Memory B cell (primary cell): ENCODE measurements around the gene TTK.
"Not testable (repeated sequence)": the region's sequence is repeated elsewhere in the genome, so short reads cannot be mapped to it uniquely, and the experiment has no call there.

Experiments used
- ATAC-seq: fragments of 150-1000 bp; cut with Tn5 transposase; 2 replicates; pipeline ENCODE4 v1.10.0; 2021; ENCODE audit warnings: low read depth, mild to moderate bottlenecking, moderate library complexity
- DNase-seq, 2 donors: peaks; one replicate each; pipeline ENCODE4 v3.0.0; 2022; ENCODE audit warnings: low spot score in 2 of 2
- H3K27ac Mint-ChIP-seq: one replicate; pipeline ENCODE4 v1.8.0; 2022; ENCODE audit warnings: mild to moderate bottlenecking, moderate library complexity, mixed read lengths
- H3K27me3 Mint-ChIP-seq: one replicate; pipeline ENCODE4 v1.8.0; 2022; ENCODE audit warnings: mixed read lengths
- H3K36me3 Mint-ChIP-seq: one replicate; pipeline ENCODE4 v1.8.0; 2022; ENCODE audit warnings: mild to moderate bottlenecking, mixed read lengths
- H3K4me1 Mint-ChIP-seq: one replicate; pipeline ENCODE4 v1.8.0; 2022; ENCODE audit warnings: mixed read lengths
- H3K4me3 Mint-ChIP-seq: one replicate; pipeline ENCODE4 v1.8.0; 2022; ENCODE audit warnings: mild to moderate bottlenecking, moderate library complexity, mixed read lengths
- H3K9me3 Mint-ChIP-seq: one replicate; pipeline ENCODE4 v1.8.0; 2022; ENCODE audit warnings: mixed read lengths

The TTK gene

GRCh38 chr6:80003826-80004172 lies 650 bp upstream of the TTK start:
- ATAC-seq (peak; percentile 6), DNase-seq (peak; percentile 11 to 21)
- H3K9me3 Mint-ChIP-seq, result no peaks in the 10 kb centered on the region
- peaks cover 3% of the 10 kb centered on the region for H3K27me3 Mint-ChIP-seq
- H3K4me3 Mint-ChIP-seq, result peak overlapping the region; percentile 93
- H3K36me3 Mint-ChIP-seq, result no peaks in the 10 kb centered on the region
- peak overlapping the region; percentile 10 for H3K27ac Mint-ChIP-seq
- H3K4me1 Mint-ChIP-seq, result peaks cover 10% of the 10 kb centered on the region

GRCh38 chr6:80005406-80005805 lies 957 bp downstream of the TTK start:
- H3K27ac Mint-ChIP-seq, result no peak overlapping the region
- DNase-seq (no peak), ATAC-seq (no peak)
- peaks cover 3% of the 10 kb centered on the region for H3K27me3 Mint-ChIP-seq
- H3K36me3 Mint-ChIP-seq, result no peaks in the 10 kb centered on the region
- no peaks in the 10 kb centered on the region for H3K9me3 Mint-ChIP-seq
- H3K4me3 Mint-ChIP-seq, result peak overlapping the region; percentile 93
- peaks cover 10% of the 10 kb centered on the region for H3K4me1 Mint-ChIP-seq

- ATAC-seq (no peak), DNase-seq (no peak)
- Mint-ChIP-seq H3K4me3 (no peak overlapping the region), H3K36me3 (no peaks in the 10 kb centered on the region), H3K4me1 (peaks cover 10% of the 10 kb centered on the region), H3K9me3 (no peaks in the 10 kb centered on the region), H3K27ac (no peak overlapping the region), H3K27me3 (no peaks in the 10 kb centered on the region)
These were observed 2.1 kb downstream of the TTK start for GRCh38 chr6:80006541-80006940.

- H3K27ac Mint-ChIP-seq, result no peak overlapping the region
- peaks cover 5% of the 10 kb centered on the region for H3K4me1 Mint-ChIP-seq
- no peak for ATAC-seq
- no peaks in the 10 kb centered on the region for H3K36me3 Mint-ChIP-seq
- DNase-seq, result no peak
- no peak overlapping the region for H3K4me3 Mint-ChIP-seq
- no peaks in the 10 kb centered on the region for H3K9me3 Mint-ChIP-seq
- H3K27me3 Mint-ChIP-seq, result no peaks in the 10 kb centered on the region
These were observed 5.1 kb downstream of the TTK start for GRCh38 chr6:80009531-80009930.

GRCh38 chr6:80010288-80010687 lies 5.8 kb downstream of the TTK start:
- no peak for ATAC-seq
- H3K4me3 Mint-ChIP-seq, result no peak overlapping the region
- no peaks in the 10 kb centered on the region for H3K27me3 Mint-ChIP-seq
- H3K36me3 Mint-ChIP-seq, result no peaks in the 10 kb centered on the region
- H3K27ac Mint-ChIP-seq, result no peak overlapping the region
- no peaks in the 10 kb centered on the region for H3K4me1 Mint-ChIP-seq
- no peak for DNase-seq
- H3K9me3 Mint-ChIP-seq, result no peaks in the 10 kb centered on the region

- Mint-ChIP-seq H3K4me1 (no peaks in the 10 kb centered on the region), H3K27ac (no peak overlapping the region), H3K9me3 (no peaks in the 10 kb centered on the region), H3K4me3 (no peak overlapping the region), H3K36me3 (no peaks in the 10 kb centered on the region), H3K27me3 (no peaks in the 10 kb centered on the region)
- no peak for ATAC-seq
- DNase-seq, result no peak
These were observed 11.5 kb downstream of the TTK start for GRCh38 chr6:80015839-80016435.

- H3K27me3 Mint-ChIP-seq, result no peaks in the 10 kb centered on the region
- DNase-seq (no peak), ATAC-seq (no peak)
- H3K27ac Mint-ChIP-seq, result no peak overlapping the region
- H3K9me3 Mint-ChIP-seq, result no peaks in the 10 kb centered on the region
- no peaks in the 10 kb centered on the region for H3K36me3 Mint-ChIP-seq
- no peak overlapping the region for H3K4me3 Mint-ChIP-seq
- H3K4me1 Mint-ChIP-seq, result peaks cover 3% of the 10 kb centered on the region
These were observed 16.1 kb downstream of the TTK start for GRCh38 chr6:80020381-80021120.

GRCh38 chr6:80021131-80021530 lies 16.7 kb downstream of the TTK start:
- Mint-ChIP-seq H3K36me3 (no peaks in the 10 kb centered on the region), H3K4me3 (no peak overlapping the region), H3K4me1 (peaks cover 3% of the 10 kb centered on the region), H3K27ac (no peak overlapping the region), H3K27me3 (no peaks in the 10 kb centered on the region), H3K9me3 (no peaks in the 10 kb centered on the region)
- ATAC-seq (no peak), DNase-seq (no peak)

- Mint-ChIP-seq H3K9me3 (no peaks in the 10 kb centered on the region), H3K27ac (no peak overlapping the region)
These were observed 17.1 kb downstream of the TTK start for GRCh38 chr6:80021591-80021990.

GRCh38 chr6:80022803-80023202 lies 18.4 kb downstream of the TTK start:
- Mint-ChIP-seq H3K36me3 (no peaks in the 10 kb centered on the region), H3K4me1 (peaks cover 3% of the 10 kb centered on the region), H3K27me3 (no peaks in the 10 kb centered on the region), H3K27ac (no peak overlapping the region), H3K9me3 (no peaks in the 10 kb centered on the region), H3K4me3 (no peak overlapping the region)
- DNase-seq (no peak), ATAC-seq (no peak)

More at GRCh38 chr6:80021591-80021990, 17.1 kb downstream of the TTK start:
- DNase-seq (no peak), ATAC-seq (no peak)
- no peaks in the 10 kb centered on the region for H3K36me3 Mint-ChIP-seq
- no peak overlapping the region for H3K4me3 Mint-ChIP-seq
- no peaks in the 10 kb centered on the region for H3K27me3 Mint-ChIP-seq
- peaks cover 3% of the 10 kb centered on the region for H3K4me1 Mint-ChIP-seq

- DNase-seq (no peak), ATAC-seq (no peak)
- peaks cover 6% of the 10 kb centered on the region for H3K4me1 Mint-ChIP-seq
- no peak overlapping the region for H3K4me3 Mint-ChIP-seq
- no peak overlapping the region for H3K27ac Mint-ChIP-seq
- H3K36me3 Mint-ChIP-seq, result no peaks in the 10 kb centered on the region
- H3K27me3 Mint-ChIP-seq, result no peaks in the 10 kb centered on the region
- H3K9me3 Mint-ChIP-seq, result no peaks in the 10 kb centered on the region
These were observed 24.1 kb downstream of the TTK start for GRCh38 chr6:80028589-80028988.

GRCh38 chr6:80029470-80029869 lies 25.0 kb downstream of the TTK start:
- H3K27me3 Mint-ChIP-seq, result no peaks in the 10 kb centered on the region
- H3K27ac Mint-ChIP-seq, result no peak overlapping the region
- H3K36me3 Mint-ChIP-seq, result no peaks in the 10 kb centered on the region
- ATAC-seq (no peak), DNase-seq (no peak)
- H3K4me1 Mint-ChIP-seq, result peaks cover 6% of the 10 kb centered on the region
- H3K9me3 Mint-ChIP-seq, result no peaks in the 10 kb centered on the region
- no peak overlapping the region for H3K4me3 Mint-ChIP-seq

GRCh38 chr6:80048220-80048619 lies 43.8 kb downstream of the TTK start:
- not testable (repeated sequence) for H3K36me3 Mint-ChIP-seq, ATAC-seq, H3K27me3 Mint-ChIP-seq, H3K9me3 Mint-ChIP-seq, DNase-seq, H3K4me1 Mint-ChIP-seq, H3K27ac Mint-ChIP-seq, H3K4me3 Mint-ChIP-seq

- Mint-ChIP-seq H3K27ac (no peak overlapping the region), H3K4me3 (no peak overlapping the region), H3K36me3 (no peaks in the 10 kb centered on the region), H3K9me3 (no peaks in the 10 kb centered on the region), H3K27me3 (no peaks in the 10 kb centered on the region), H3K4me1 (no peaks in the 10 kb centered on the region)
- DNase-seq (no peak), ATAC-seq (no peak)
These were observed 56.3 kb downstream of the TTK start for GRCh38 chr6:80060774-80061173.

GRCh38 chr6:80068146-80068545 lies 63.7 kb downstream of the TTK start:
- not testable (repeated sequence) for H3K36me3 Mint-ChIP-seq, DNase-seq, H3K4me1 Mint-ChIP-seq, H3K4me3 Mint-ChIP-seq, ATAC-seq, H3K9me3 Mint-ChIP-seq, H3K27ac Mint-ChIP-seq, H3K27me3 Mint-ChIP-seq
